Measurements from ENCODE around the gene CDK13.
"Not testable (repeated sequence)": the region's sequence is repeated elsewhere in the genome, so short reads cannot be mapped to it uniquely, and the experiment has no call there.

CDK13 gene

DNA sequence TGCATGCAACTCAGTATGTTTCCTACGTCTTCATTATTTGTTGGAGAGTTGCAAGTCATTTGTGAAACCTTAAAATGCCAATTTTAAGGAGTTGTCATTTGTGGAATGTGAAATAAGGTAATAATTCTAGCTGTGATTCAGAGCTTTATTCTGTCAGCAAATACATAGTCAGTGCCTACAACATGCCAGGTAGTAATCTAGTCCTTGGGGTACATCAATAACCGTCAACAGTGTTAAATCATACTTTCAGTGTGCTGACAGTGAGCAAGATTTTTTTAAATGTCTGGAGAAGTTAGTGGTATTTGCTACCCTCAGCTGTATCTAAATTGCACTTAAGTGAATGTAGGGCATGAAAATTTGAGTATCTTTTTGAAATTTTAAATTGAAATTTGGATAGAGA is 147.7 kb downstream of the CDK13 start:
- WGBS (ENCODE audit: insufficient coverage, insufficient read length): no CpG with 5 or more reads among the region's 2 CpGs
- Histone ChIP-seq H3K27me3 (ENCODE audit: control insufficient read depth, insufficient read depth, low read length) (no peaks in the 10 kb centered on the region), H3K27ac (ENCODE audit: low read length) (no peak overlapping the region), H3K36me3 (ENCODE audit: control insufficient read depth, insufficient read depth, low read length) (peaks cover 7% of the 10 kb centered on the region; the same call in 1 of the 2 replicates), H3K4me3 (ENCODE audit: low read length) (no peak overlapping the region), H3K4me1 (ENCODE audit: control insufficient read depth, insufficient read depth, low read length) (no peaks in the 10 kb centered on the region), H3K9me3 (ENCODE audit: control insufficient read depth, insufficient read depth, low read length) (no peaks in the 10 kb centered on the region)
- DNase-seq (ENCODE audit: low read depth, low spot score): no peak

DNA sequence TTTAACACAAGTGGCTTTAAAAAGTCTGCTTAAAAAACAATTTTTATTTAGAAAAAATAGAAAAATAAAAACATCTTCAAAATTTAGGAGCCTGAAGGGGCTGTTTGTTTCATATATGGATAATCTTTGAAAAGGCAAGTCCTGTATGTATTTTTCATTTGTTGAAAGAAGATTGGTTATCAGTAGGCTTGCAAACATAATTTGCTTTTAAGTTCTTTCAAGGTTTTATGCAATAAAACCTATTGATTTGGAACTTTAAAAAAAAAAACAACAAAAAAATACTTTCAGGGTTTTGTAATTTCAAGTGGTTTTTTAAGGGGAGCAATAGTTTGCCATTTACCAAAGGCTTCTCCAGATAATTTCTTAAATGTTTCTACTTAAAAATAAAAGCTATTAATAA is 148.8 kb downstream of the CDK13 start:
- Histone ChIP-seq H3K27me3 (ENCODE audit: control insufficient read depth, insufficient read depth, low read length) (no peaks in the 10 kb centered on the region), H3K4me1 (ENCODE audit: control insufficient read depth, insufficient read depth, low read length) (no peaks in the 10 kb centered on the region), H3K36me3 (ENCODE audit: control insufficient read depth, insufficient read depth, low read length) (peaks cover 4% of the 10 kb centered on the region; the same call in 1 of the 2 replicates), H3K9me3 (ENCODE audit: control insufficient read depth, insufficient read depth, low read length) (no peaks in the 10 kb centered on the region), H3K4me3 (ENCODE audit: low read length) (no peak overlapping the region), H3K27ac (ENCODE audit: low read length) (no peak overlapping the region)
- DNase-seq (ENCODE audit: low read depth, low spot score): no peak

DNA sequence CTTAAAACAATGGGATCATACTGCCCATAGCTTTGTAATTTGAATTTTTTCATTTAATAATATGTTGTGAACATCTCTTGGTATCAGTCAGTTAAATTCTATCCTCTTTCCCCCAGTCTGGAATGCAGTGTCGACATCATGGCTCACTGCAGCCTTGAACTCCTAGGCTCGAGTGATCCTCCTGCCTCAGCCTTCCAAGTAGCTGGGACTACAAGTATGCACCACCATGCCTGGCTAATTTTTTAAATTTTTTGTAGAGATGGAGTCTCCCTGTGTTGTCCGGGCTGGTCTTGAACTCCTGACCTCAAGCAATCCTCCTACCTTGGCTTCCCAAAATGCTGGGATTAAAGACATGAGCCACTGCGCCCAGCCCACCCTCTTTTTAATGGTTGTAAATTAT is 149.8 kb downstream of the CDK13 start:
- no peak overlapping the region for H3K27ac ChIP-seq (ENCODE audit: low read length)
- H3K9me3 ChIP-seq (ENCODE audit: control insufficient read depth, insufficient read depth, low read length): no peaks in the 10 kb centered on the region
- H3K4me1 ChIP-seq (ENCODE audit: control insufficient read depth, insufficient read depth, low read length): no peaks in the 10 kb centered on the region
- H3K4me3 ChIP-seq (ENCODE audit: low read length): no peak overlapping the region
- no CpG with 5 or more reads among the region's 4 CpGs for WGBS (ENCODE audit: insufficient coverage, insufficient read length)
- DNase-seq (ENCODE audit: low read depth, low spot score): no peak
- no peaks in the 10 kb centered on the region for H3K36me3 ChIP-seq (ENCODE audit: control insufficient read depth, insufficient read depth, low read length)
- H3K27me3 ChIP-seq (ENCODE audit: control insufficient read depth, insufficient read depth, low read length): no peaks in the 10 kb centered on the region

DNA sequence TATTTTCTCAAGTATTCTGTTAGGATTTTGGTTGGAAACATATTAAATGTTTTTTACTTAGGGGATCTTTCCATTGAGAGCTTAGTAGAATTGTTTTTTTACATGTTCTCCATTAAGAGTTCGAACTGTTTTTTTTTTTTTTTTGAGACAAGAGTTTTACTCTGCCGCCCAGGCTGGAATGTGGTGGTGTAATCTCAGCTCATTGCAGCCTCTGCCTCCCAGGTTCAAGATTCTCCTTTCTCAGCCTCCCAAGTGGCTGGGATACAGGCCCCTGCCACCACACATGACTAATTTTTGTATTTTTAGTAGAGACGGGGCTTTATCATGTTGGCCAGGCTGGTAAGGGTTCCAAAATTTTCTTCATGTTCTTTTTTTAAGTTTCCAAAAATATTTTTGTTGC is 151.1 kb downstream of the CDK13 start:
- no CpG with 5 or more reads among the region's 3 CpGs for WGBS (ENCODE audit: insufficient coverage, insufficient read length)
- Histone ChIP-seq H3K27me3 (ENCODE audit: control insufficient read depth, insufficient read depth, low read length) (no peaks in the 10 kb centered on the region), H3K4me1 (ENCODE audit: control insufficient read depth, insufficient read depth, low read length) (no peaks in the 10 kb centered on the region), H3K9me3 (ENCODE audit: control insufficient read depth, insufficient read depth, low read length) (no peaks in the 10 kb centered on the region), H3K4me3 (ENCODE audit: low read length) (no peak overlapping the region), H3K36me3 (ENCODE audit: control insufficient read depth, insufficient read depth, low read length) (no peaks in the 10 kb centered on the region), H3K27ac (ENCODE audit: low read length) (no peak overlapping the region)
- DNase-seq (ENCODE audit: low read depth, low spot score): no peak

DNA sequence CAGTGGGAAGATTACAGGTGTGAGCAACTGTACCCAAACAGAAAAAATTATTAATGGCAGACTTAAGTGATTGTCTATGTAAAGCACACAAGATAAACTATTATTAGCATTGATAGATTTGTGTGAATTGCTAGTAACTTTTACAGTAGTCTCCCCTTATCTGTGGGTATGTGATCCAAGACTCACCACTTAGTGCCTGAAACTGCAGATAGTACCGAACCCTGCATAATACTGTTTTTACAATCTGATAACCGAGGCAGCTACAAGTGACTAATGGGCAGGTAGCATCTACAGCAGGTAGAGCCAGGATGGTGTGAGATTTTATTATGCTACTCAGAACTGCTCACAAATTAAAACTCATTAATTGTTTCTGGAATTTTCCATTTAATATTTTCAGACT is 152.8 kb downstream of the CDK13 start:
- no peak for DNase-seq (ENCODE audit: low read depth, low spot score)
- H3K27me3 ChIP-seq (ENCODE audit: control insufficient read depth, insufficient read depth, low read length): no peaks in the 10 kb centered on the region
- H3K9me3 ChIP-seq (ENCODE audit: control insufficient read depth, insufficient read depth, low read length): no peaks in the 10 kb centered on the region
- H3K4me1 ChIP-seq (ENCODE audit: control insufficient read depth, insufficient read depth, low read length): no peaks in the 10 kb centered on the region
- no peak overlapping the region for H3K4me3 ChIP-seq (ENCODE audit: low read length)
- H3K36me3 ChIP-seq (ENCODE audit: control insufficient read depth, insufficient read depth, low read length): no peaks in the 10 kb centered on the region
- H3K27ac ChIP-seq (ENCODE audit: low read length): no peak overlapping the region
- WGBS (ENCODE audit: insufficient coverage, insufficient read length): no CpG with 5 or more reads among the region's 2 CpGs

DNA sequence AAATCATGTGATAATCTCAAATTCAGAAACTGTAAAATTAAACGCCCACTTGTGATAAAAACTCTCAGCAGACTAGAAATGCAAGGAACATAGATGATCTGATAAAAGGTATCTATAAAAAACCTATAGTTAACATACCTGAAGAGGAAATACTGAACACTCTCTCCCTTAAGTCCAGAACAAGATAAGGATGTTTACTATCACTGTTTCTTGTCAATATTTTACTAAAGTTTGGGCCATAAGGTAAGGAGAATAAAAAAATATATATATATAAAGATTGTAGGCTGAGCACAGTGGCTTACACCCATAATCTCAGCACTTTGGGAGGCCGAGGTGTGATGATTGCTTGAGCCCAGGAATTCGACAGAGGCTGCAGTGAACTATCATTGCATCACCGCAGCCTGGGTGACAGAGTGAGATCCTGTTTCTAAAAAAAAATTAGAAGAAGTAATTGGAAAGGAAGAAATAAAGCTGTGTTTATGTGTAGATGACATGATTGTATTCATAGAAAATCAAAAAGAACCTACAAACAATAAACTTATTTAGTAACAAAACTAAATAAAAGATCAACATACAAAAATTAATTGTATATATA is 155.9 kb downstream of the CDK13 start:
- no peak for DNase-seq (ENCODE audit: low read depth, low spot score)
- no peaks in the 10 kb centered on the region for H3K4me1 ChIP-seq (ENCODE audit: control insufficient read depth, insufficient read depth, low read length)
- H3K9me3 ChIP-seq (ENCODE audit: control insufficient read depth, insufficient read depth, low read length): no peaks in the 10 kb centered on the region
- no peak overlapping the region for H3K27ac ChIP-seq (ENCODE audit: low read length)
- no peaks in the 10 kb centered on the region for H3K27me3 ChIP-seq (ENCODE audit: control insufficient read depth, insufficient read depth, low read length)
- no peak overlapping the region for H3K4me3 ChIP-seq (ENCODE audit: low read length)
- WGBS (ENCODE audit: insufficient coverage, insufficient read length): no CpG with 5 or more reads among the region's 4 CpGs
- no peaks in the 10 kb centered on the region for H3K36me3 ChIP-seq (ENCODE audit: control insufficient read depth, insufficient read depth, low read length)

DNA sequence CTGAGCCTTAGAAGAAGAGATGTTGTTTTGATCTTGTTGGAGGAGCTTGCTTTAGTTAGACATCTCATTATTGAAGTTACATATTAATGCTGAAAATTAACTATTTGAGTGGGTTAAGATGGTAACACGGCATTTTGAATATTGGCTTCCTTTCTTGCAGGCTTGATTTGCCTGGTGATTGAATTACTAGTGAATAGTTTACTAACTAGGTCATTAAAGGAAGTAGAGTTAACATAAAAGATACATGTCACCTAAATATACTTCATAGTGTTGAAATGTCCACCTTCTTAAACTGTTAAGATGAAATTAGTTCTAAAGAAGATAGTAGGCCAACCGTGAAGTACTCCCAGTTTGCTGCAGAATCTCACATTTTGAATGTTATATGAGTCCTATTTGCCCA is 165.9 kb downstream of the CDK13 start:
- Histone ChIP-seq H3K4me3 (ENCODE audit: low read length) (no peak overlapping the region), H3K27ac (ENCODE audit: low read length) (no peak overlapping the region), H3K9me3 (ENCODE audit: control insufficient read depth, insufficient read depth, low read length) (no peaks in the 10 kb centered on the region), H3K4me1 (ENCODE audit: control insufficient read depth, insufficient read depth, low read length) (no peaks in the 10 kb centered on the region; the same call in 1 of the 2 replicates), H3K27me3 (ENCODE audit: control insufficient read depth, insufficient read depth, low read length) (no peaks in the 10 kb centered on the region), H3K36me3 (ENCODE audit: control insufficient read depth, insufficient read depth, low read length) (no peaks in the 10 kb centered on the region)
- DNase-seq (ENCODE audit: low read depth, low spot score): no peak
- no CpG with 5 or more reads among the region's 2 CpGs for WGBS (ENCODE audit: insufficient coverage, insufficient read length)

DNA sequence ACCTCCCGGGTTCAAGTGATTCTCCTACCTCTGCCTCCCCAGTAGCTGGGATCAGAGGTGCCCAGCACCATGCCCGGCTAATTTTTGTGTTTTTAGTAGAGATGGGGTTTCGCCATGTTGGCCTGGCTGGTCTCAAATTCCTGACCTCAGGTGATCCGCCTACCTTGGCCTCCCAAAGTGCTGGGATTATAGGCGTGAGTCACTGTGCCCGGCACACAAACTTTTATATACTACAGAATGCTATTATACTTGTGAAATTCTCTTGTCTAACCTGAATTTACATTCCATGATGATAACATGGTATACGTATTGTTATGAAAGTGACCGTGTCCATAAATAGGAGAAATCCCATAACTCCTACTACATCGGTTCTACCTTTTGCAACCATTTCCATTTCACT is 167.1 kb downstream of the CDK13 start:
- not testable (repeated sequence) for H3K36me3 ChIP-seq (ENCODE audit: control insufficient read depth, insufficient read depth, low read length); H3K27me3 ChIP-seq (ENCODE audit: control insufficient read depth, insufficient read depth, low read length); H3K9me3 ChIP-seq (ENCODE audit: control insufficient read depth, insufficient read depth, low read length); H3K4me3 ChIP-seq (ENCODE audit: low read length); H3K4me1 ChIP-seq (ENCODE audit: control insufficient read depth, insufficient read depth, low read length); DNase-seq (ENCODE audit: low read depth, low spot score); H3K27ac ChIP-seq (ENCODE audit: low read length)
- no CpG with 5 or more reads among the region's 9 CpGs for WGBS (ENCODE audit: insufficient coverage, insufficient read length)

DNA sequence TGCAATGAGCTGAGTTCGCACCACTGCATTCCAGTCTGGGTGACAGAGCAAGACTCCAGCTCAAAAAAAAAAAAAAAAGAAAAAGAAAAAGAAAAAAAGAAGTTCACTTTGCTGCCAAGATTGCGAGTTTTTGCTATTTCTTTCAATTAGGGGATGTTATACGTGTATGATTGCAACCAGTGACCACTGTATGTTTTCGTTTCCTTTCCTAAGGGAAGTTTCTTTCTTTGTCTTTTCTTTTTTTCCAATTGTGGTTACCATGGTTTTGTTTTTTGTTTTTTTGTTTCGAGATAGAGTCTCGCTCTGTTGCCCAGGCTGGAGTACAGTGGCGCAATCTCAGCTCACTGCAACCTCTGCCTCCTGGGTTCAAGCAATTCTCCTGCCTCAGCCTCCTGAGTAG is 168.1 kb downstream of the CDK13 start:
- H3K36me3 ChIP-seq (ENCODE audit: control insufficient read depth, insufficient read depth, low read length); H3K27me3 ChIP-seq (ENCODE audit: control insufficient read depth, insufficient read depth, low read length); H3K27ac ChIP-seq (ENCODE audit: low read length); H3K4me3 ChIP-seq (ENCODE audit: low read length); H3K9me3 ChIP-seq (ENCODE audit: control insufficient read depth, insufficient read depth, low read length); H3K4me1 ChIP-seq (ENCODE audit: control insufficient read depth, insufficient read depth, low read length); DNase-seq (ENCODE audit: low read depth, low spot score): not testable (repeated sequence)
- no CpG with 5 or more reads among the region's 7 CpGs for WGBS (ENCODE audit: insufficient coverage, insufficient read length)

DNA sequence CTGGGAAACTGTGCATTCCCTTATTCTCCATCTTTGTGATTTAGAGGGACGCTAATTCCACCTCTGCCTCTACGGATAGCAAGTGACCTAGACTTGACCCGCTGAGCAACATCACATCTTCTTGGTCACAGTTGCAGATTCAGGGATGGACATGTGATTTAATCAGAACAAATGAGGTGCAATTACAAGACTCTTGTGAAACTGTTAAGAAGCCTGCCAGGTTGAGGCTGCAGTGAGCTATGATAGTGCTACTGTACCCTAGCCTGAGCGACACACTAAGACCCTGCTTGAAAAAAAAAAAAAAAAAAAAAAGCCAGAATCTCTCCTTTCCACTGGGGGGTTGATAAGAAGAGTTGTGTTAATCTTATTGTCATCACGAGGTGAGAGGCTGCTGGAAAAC is 170.0 kb downstream of the CDK13 start:
- H3K4me3 ChIP-seq (ENCODE audit: low read length): no peak overlapping the region
- no CpG with 5 or more reads among the region's 5 CpGs for WGBS (ENCODE audit: insufficient coverage, insufficient read length)
- H3K4me1 ChIP-seq (ENCODE audit: control insufficient read depth, insufficient read depth, low read length): no peaks in the 10 kb centered on the region
- H3K9me3 ChIP-seq (ENCODE audit: control insufficient read depth, insufficient read depth, low read length): no peaks in the 10 kb centered on the region
- no peaks in the 10 kb centered on the region for H3K27me3 ChIP-seq (ENCODE audit: control insufficient read depth, insufficient read depth, low read length)
- no peak overlapping the region for H3K27ac ChIP-seq (ENCODE audit: low read length)
- no peak for DNase-seq (ENCODE audit: low read depth, low spot score)
- no peaks in the 10 kb centered on the region for H3K36me3 ChIP-seq (ENCODE audit: control insufficient read depth, insufficient read depth, low read length)

DNA sequence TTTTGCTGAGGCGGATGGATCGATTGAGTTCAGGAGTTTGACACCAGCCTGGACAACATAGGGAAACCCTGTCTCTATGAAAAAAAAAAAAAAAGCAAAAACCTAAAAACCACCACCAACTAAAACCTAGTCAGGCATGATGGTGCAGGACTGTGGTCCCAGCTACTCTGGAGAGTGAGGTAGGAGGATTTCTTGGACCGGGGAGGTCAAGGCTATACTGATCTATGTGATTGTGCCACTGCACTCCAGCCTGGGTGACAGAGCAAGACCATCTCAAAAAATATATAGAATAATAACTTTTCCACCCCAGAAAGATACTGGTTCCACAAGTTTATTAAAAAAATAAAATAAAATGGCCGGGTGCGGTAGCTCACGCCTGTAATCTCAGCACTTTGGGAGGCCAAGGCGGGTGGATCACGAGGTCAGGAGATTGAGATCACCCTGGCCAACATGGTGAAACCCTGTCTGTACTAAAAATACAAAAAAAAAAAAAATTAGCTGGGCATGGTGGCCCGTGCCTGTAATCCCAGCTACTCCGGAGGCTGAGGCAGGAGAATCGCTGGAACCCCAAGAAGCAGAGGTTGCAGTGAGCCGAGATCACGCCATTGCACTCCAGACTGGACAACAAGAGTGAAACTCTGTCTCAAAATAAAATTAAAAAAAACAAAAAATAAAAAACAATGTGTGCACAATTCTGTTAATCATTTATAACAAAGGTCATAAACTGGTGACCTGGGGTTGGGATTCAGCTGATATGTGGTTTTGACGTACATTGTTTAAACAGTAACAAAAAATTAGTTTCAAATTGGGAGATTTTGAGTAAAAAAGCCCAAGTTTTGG is 172.3 kb downstream of the CDK13 start:
- not testable (repeated sequence) for H3K4me3 ChIP-seq (ENCODE audit: low read length); H3K9me3 ChIP-seq (ENCODE audit: control insufficient read depth, insufficient read depth, low read length); H3K27me3 ChIP-seq (ENCODE audit: control insufficient read depth, insufficient read depth, low read length); H3K36me3 ChIP-seq (ENCODE audit: control insufficient read depth, insufficient read depth, low read length); H3K4me1 ChIP-seq (ENCODE audit: control insufficient read depth, insufficient read depth, low read length); H3K27ac ChIP-seq (ENCODE audit: low read length); DNase-seq (ENCODE audit: low read depth, low spot score)
- WGBS (ENCODE audit: insufficient coverage, insufficient read length): no CpG with 5 or more reads among the region's 14 CpGs

Measured in iPS DF 6.9 (cell line).